ENCODE data around the gene AKR7A3. TPM values are rescaled to one million over a fixed set of nuclear protein-coding genes. Genes with fewer than 3 reads are reported as not detected.

The AKR7A3 gene
- total RNA-seq (2022; extraction: Qiagen RNA extraction; ENCODE audit: low read depth) = 0.06 to 0.21 TPM (median 0.16 TPM) in 4 of 5 replicates, not detected in the other

GRCh38 chr1:19288324-19289241, at the start of gene AKR7A3:
Gene AKR7A3 (minus strand): TSS chr1:19288770. CDS start chr1:19288709, 61 bp downstream.

DNA sequence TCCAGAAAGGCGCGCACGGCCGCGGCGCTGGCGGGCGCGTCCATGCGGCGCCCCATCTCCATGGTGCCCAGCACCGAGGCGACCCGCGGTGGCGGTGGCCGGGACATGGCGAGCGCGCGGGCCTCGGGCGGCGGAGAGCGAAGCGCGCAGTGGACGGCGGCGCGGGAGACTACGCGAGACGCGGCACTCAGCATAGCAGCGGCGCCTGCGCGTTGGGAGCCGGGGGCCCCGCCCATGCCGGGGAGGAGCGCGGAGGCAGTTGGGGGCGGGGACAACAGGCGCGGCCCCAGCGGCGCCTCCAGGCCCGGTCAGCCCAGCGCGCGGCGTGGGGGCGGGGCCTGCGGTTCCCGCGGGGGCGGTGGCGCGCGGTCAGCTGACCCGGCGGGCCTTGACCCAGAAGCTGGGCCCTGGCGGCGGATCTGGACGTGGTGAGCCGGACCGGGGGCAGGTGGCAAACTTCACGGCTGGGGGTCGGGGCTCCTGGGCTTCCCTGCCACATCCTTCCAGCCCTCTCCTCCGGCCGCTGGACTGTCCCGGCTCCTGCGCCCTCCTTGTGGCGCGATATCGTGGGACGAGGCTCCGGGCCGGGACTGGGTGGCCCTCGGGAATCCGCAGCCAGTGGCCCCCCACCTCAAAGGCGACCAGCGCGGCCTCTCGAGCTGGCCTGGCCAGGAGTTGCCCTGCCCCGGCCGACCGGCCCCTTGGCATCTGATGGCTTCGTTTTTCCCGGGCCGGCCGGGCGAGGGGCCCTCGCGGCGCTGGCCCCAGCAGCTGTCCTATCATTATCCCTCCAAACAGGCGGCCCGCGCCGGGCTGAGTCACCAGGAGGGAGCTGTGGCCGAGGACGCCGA, 23.6 kb upstream of the AKR7A3 start, which contains the start of the genes AKR7A2 and SLC66A1:
Gene AKR7A2, minus strand, starts transcription at position 214 of the 851 bp plus-strand sequence. Its CDS starts 20 bp downstream, at position 194.
Gene SLC66A1, plus strand, starts transcription at position 396 of the 851 bp plus-strand sequence. CDS start 5,352 bp downstream, outside the sequence.

GRCh38 chr1:19251305-19252196, 37.0 kb downstream of the AKR7A3 start, which contains the start of the genes EMC1 and MRTO4:
Gene EMC1 (minus strand): TSS chr1:19251524. CDS start chr1:19251509, 15 bp downstream.
Gene MRTO4 (plus strand): TSS chr1:19251805. CDS start chr1:19251836, 31 bp downstream.

Other genes starting within 250 kb of the AKR7A3 start
- gene UBR4, start 78.5 kb downstream of the AKR7A3 start, total RNA-seq (2022; extraction: Qiagen RNA extraction; ENCODE audit: low read depth) = 96.3 to 123 TPM (median 112 TPM) in 5 replicates
- 27.4 to 41.0 TPM (median 36.2 TPM) in 5 replicates for gene EMC1, start 37.2 kb downstream of the AKR7A3 start, total RNA-seq (2022; extraction: Qiagen RNA extraction; ENCODE audit: low read depth)
- 62.9 to 77.6 TPM (median 70.0 TPM) in 5 replicates for gene MRTO4, start 37.0 kb downstream of the AKR7A3 start, total RNA-seq (2022; extraction: Qiagen RNA extraction; ENCODE audit: low read depth)
- 38.9 to 53.4 TPM (median 48.8 TPM) in 5 replicates for gene AKR7A2, start 23.4 kb upstream of the AKR7A3 start, total RNA-seq (2022; extraction: Qiagen RNA extraction; ENCODE audit: low read depth)
- 19.6 to 27.0 TPM (median 21.5 TPM) in 5 replicates for gene SLC66A1, start 23.6 kb upstream of the AKR7A3 start, total RNA-seq (2022; extraction: Qiagen RNA extraction; ENCODE audit: low read depth)
- 225 to 258 TPM (median 231 TPM) in 5 replicates for gene CAPZB, start 196.8 kb upstream of the AKR7A3 start, total RNA-seq (2022; extraction: Qiagen RNA extraction; ENCODE audit: low read depth)